Right lobe of liver (tissue), 6 donors: Measurements from ENCODE around the gene GRIK2. TPM values are rescaled to one million over a fixed set of nuclear protein-coding genes. Genes with fewer than 3 reads are reported as not detected.

Experiments
- ATAC-seq, 4 donors: fragments of 200-7000 bp; cut with Tn5 transposase; one replicate each; pipeline ENCODE4 v1.9.1; 2020; ENCODE audit warnings: mild to moderate bottlenecking in 4 of 4, moderate library complexity in 4 of 4
- DNase-seq, 3 donors: peaks; one replicate each; pipeline ENCODE4 v3.0.0-alpha.2; 2020
- H3K27ac ChIP-seq, 3 donors: fragments of 200-600 bp; one replicate each; pipeline ENCODE4 v1.8.0; 2022
- H3K27me3 ChIP-seq, 2 donors: fragments of 200-600 bp; one replicate each; pipeline ENCODE4 v1.8.0; 2022
- H3K36me3 ChIP-seq, 4 donors: fragments of 200-600 bp; sonication (generic) in 1 of 4; one replicate each; pipeline versions ENCODE4 v1.5.1 to v1.8.0; 2017 to 2022; ENCODE audit warnings: control low read depth in 1 of 4
- H3K4me1 ChIP-seq, 4 donors: fragments of 200-600 bp; sonication (generic) in 1 of 4; one replicate each; pipeline versions ENCODE4 v1.5.1 to v1.8.0; 2017 to 2022; ENCODE audit warnings: control low read depth in 1 of 4
- H3K4me3 ChIP-seq, 3 donors: fragments of 200-600 bp; one replicate each; pipeline ENCODE4 v1.8.0; 2022
- H3K9me3 ChIP-seq, 4 donors: fragments of 200-600 bp; sonication (generic) in 1 of 4; one replicate each; pipeline versions ENCODE4 v1.5.1 to v1.8.0; 2017 to 2022; ENCODE audit warnings: control low read depth in 1 of 4
- POLR2A ChIP-seq: fragments of 450-650 bp; IDR thresholded peaks from one replicate; pipeline ENCODE4 v1.6.1; 2017; ENCODE audit warnings: antibody characterized with exemption, mild to moderate bottlenecking
- WGBS: methylation state at CpG from one replicate; pipeline ENCODE4 v1.1.6; 2018; ENCODE audit warnings: low coverage, low lambda C conversion rate; ENCODE audit not compliant: insufficient coverage; ENCODE audit errors: missing lambda C conversion rate; 5-methylcytosine and 5-hydroxymethylcytosine counted together
- intact Hi-C, 2 donors: fragments of 100-400 bp; cut with DNase I; formaldehyde crosslinking; loops; one replicate each; pipeline versions ENCODE4 v1.11.2 to v1.14.1; 2022
- total RNA-seq, 6 experiments: library from RNA; depleted of rRNA in 2 of 6; stranded (reverse); fragments of >200 nt in 2 of 6; fragmentation: NEBNext Ultra II Directional in 3 of 6; extraction: Animal tissue kit (Norgen Biotek cat#: 25700) in 3 of 6; gene quantifications; one replicate each; pipeline versions ENCODE4 v1.1.0 to v1.2.4, GENCODE V29; 2016 to 2023
- TF ChIP-seq, protein P1 (sequence below), 4 donors: fragments of 200-600 bp in 3 of 4; fragments of 450-650 bp in 1 of 4; IDR thresholded peaks; one replicate each; pipeline versions ENCODE4 v1.5.1 to v1.8.0; 2016 to 2022; ENCODE audit warnings: antibody characterized with exemption in 4 of 4, mild to moderate bottlenecking in 2 of 4
- donor health status: DM: no; HTN: yes; CAD: no.
- donor health status: DM: no; HTN: no; CAD: no.
- donor health status: DM: no; HTN: no; CAD: no.
- donor health status: DM: no; HTN: yes; CAD: no.
- donor health status: DM: no; HTN: yes; CAD: no.

The GRIK2 gene
- total RNA-seq, 6 experiments from 2014 or later = 0.04 to 0.24 (median 0.09) TPM; not detected in 3

DNA sequence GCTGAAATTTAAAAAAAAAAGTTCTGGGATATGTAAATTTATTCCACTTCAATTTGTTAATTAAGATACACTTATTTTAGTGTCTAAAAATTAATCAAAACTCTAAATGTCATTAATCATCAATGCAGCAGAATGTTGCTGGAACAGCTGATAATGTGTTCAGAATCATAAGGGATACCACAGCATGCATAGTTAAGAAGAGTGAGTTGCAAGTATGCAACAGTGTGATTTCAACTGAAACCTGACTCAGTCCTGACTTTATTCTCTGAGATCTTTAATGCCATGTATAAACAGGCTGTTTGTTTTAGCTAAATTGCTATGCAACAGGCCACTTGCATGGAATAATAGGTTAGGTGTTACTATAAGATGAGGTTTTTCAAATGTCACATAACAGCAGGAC lies 1.4 kb downstream of the GRIK2 start:
- Histone ChIP-seq H3K9me3 (no peaks in the 10 kb centered on the region), H3K4me3 (no peak overlapping the region), H3K36me3 (no peaks in the 10 kb centered on the region), H3K4me1 (no peaks in the 10 kb centered on the region), H3K27me3 (peaks cover 0 to 10% of the 10 kb centered on the region in 2 donors), H3K27ac (no peak overlapping the region)
- no peak for ATAC-seq
- DNase-seq = no peak
- TF ChIP-seq, protein P1, sequence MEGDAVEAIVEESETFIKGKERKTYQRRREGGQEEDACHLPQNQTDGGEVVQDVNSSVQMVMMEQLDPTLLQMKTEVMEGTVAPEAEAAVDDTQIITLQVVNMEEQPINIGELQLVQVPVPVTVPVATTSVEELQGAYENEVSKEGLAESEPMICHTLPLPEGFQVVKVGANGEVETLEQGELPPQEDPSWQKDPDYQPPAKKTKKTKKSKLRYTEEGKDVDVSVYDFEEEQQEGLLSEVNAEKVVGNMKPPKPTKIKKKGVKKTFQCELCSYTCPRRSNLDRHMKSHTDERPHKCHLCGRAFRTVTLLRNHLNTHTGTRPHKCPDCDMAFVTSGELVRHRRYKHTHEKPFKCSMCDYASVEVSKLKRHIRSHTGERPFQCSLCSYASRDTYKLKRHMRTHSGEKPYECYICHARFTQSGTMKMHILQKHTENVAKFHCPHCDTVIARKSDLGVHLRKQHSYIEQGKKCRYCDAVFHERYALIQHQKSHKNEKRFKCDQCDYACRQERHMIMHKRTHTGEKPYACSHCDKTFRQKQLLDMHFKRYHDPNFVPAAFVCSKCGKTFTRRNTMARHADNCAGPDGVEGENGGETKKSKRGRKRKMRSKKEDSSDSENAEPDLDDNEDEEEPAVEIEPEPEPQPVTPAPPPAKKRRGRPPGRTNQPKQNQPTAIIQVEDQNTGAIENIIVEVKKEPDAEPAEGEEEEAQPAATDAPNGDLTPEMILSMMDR (IDR thresholded peaks at IDR 0.05) = no peak
- TF ChIP-seq POLR2A = no peak
- intact Hi-C loops = no loop called here

DNA sequence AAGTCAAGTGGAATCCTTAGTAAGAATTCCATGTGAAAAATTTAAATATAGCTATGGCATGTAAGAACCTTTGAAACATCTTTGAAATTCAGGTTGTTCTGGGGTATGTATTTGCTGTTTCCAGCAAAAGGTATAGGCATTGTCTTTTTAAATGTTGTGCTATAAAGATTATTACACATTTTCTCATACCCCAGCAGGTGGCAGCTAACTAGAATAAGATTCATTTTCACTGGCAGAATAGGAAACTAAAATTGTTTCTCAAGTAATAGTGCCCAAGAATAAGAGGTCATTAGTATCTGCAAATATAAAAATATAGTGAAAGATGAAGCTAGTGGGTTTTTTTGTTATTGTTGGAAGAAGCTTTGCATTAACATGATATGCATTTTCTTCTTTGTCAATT lies 1.8 kb downstream of the GRIK2 start:
- peaks cover 0 to 10% of the 10 kb centered on the region in 2 donors for H3K27me3 ChIP-seq
- DNase-seq (no peak), ATAC-seq (no peak)
- no peaks in the 10 kb centered on the region for H3K4me1 ChIP-seq
- TF ChIP-seq, protein P1 (IDR thresholded peaks at IDR 0.05) = no peak
- TF ChIP-seq POLR2A = no peak
- no peak overlapping the region for H3K27ac ChIP-seq
- no peak overlapping the region for H3K4me3 ChIP-seq
- no peaks in the 10 kb centered on the region for H3K9me3 ChIP-seq
- no peaks in the 10 kb centered on the region for H3K36me3 ChIP-seq
- intact Hi-C loops = no loop called here

DNA sequence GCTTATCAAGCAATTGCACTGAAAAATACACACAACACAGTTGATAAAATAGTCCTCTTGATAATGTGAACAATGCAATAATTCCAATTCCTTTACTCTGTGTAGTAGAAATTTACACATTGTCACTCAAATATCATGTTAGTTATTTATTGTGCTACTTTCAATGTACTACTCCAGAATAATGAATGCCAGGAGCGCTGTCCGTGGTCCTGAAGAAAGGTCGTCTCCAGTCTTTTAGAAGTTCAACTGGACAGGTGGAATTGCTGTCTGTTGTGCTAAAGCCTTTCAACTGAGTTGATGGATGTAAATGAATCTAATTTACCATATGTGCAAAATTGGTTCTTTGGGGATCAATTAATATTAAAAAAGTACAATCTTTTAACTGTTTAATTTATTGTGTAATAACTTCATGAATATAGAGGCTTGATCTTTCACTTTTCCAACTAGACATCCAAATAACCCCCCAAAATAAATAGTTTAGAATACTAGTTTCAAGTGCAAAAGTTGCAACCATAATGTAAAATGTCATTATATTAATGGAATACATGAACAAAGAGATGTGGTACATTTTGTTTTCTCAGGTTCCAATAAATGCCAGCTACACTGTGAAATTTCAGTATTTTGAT lies 3.2 kb downstream of the GRIK2 start:
- intact Hi-C loops = no loop called here
- ATAC-seq (peak in 2 of 4 donors; percentile 44 to 76), DNase-seq (peak; percentile 58 to 67 (median 65))
- Histone ChIP-seq H3K27me3 (peaks cover 0 to 10% of the 10 kb centered on the region in 2 donors), H3K36me3 (no peaks in the 10 kb centered on the region), H3K9me3 (no peaks in the 10 kb centered on the region), H3K4me1 (no peaks in the 10 kb centered on the region), H3K4me3 (no peak overlapping the region), H3K27ac (no peak overlapping the region)
- TF ChIP-seq, protein P1 (IDR thresholded peaks at IDR 0.05) = no peak
- no peak for TF ChIP-seq POLR2A
- 6% methylated on average over 3 of the region's 3 CpGs for WGBS

DNA sequence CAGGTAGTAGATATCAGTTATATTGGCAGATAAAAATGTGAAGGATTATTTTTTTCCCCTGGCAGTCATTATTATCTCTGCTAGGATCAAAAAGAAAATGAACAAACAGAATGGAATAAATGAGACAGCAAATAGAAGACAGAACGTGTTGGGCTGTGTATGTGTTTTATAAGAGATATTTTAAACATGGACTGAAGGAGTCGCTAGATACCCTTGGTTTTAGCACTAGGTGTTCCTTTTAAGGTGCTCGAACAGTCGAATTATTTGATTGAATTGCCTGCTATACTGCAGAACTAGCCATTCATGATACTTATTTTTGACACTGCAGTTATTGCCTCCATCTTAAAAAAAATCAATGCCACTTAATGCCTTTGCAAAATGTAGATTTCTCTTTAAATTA lies 3.7 kb downstream of the GRIK2 start:
- no peaks in the 10 kb centered on the region for H3K36me3 ChIP-seq
- no peaks in the 10 kb centered on the region for H3K4me1 ChIP-seq
- no peak for TF ChIP-seq POLR2A
- TF ChIP-seq, protein P1 (IDR thresholded peaks at IDR 0.05) = no peak
- ATAC-seq (no peak), DNase-seq (no peak)
- peaks cover 0 to 10% of the 10 kb centered on the region in 2 donors for H3K27me3 ChIP-seq
- H3K4me3 ChIP-seq = no peak overlapping the region
- H3K9me3 ChIP-seq = no peaks in the 10 kb centered on the region
- WGBS = 2% methylated on average over 4 of the region's 4 CpGs
- no peak overlapping the region for H3K27ac ChIP-seq
- intact Hi-C loops = no loop called here
